Measurements from ENCODE around the gene ARF1. TPM values are rescaled to one million over a fixed set of nuclear protein-coding genes. Genes with fewer than 3 reads are reported as not detected.

The ARF1 gene
- total RNA-seq, 2 experiments from 2014 or later: 368 to 376 TPM

DNA sequence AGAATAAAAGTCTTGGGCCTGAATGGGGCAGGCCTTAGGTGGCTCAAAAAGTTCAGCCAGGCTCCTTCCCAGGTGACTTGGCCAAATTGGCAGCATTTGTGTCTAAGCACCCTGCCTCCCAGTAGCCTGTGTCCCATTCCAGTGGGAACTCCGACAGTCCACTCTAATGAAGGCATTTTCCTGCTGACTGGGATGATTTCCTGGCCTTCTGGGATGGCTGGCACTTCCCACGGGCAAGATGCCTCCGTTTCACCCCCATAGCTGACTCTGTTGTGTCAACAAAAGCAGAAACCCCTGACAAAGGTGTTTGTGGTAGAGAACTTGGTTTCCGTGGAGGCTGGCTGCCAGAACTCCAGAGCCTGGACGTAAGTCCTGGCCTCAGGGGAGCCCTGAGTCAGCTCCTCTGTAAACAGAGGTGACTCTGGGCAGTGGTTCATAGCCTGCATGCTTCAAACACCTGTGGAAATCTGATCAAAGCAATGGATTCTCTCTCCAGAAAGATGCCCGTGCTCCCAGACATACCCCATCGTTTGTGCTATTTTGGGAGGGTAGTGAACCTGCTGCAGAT is 39.1 kb upstream of the ARF1 start:
- Mint-ChIP-seq H3K4me1 (no peaks in the 10 kb centered on the region), H3K27me3 (peaks cover 12% of the 10 kb centered on the region), H3K27ac (no peak overlapping the region), H3K4me3 (no peak overlapping the region), H3K9me3 (peaks cover 7% of the 10 kb centered on the region), H3K36me3 (ENCODE audit: low read depth) (no peaks in the 10 kb centered on the region)
- POLR2A ChIA-PET: no interaction called here
- CTCF ChIA-PET: no interaction called here
- DNase-seq: no peak

DNA sequence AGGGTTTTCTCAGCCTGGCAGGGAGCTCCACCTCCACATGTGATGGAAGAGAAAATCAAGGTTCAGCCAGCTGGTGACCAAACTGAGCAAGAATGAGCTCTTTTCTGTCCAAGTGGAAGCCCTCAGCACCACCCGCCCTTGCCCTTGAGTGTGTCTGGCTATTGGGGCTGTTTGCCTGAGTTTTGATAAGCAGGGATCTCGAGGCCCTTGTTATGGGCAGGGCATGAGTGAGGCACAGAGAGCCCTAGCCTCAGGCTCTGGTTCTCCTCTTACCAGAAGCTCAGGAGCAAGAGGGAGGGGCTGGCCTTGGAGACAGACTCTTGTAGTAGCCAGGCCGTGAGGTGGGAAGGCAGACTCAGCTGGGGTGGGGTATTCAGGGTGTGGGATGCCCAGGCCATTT is 37.5 kb upstream of the ARF1 start:
- no peak overlapping the region for H3K27ac Mint-ChIP-seq
- POLR2A ChIA-PET: no interaction called here
- H3K9me3 Mint-ChIP-seq: peaks cover 7% of the 10 kb centered on the region
- no peaks in the 10 kb centered on the region for H3K36me3 Mint-ChIP-seq (ENCODE audit: low read depth)
- peaks cover 3% of the 10 kb centered on the region for H3K27me3 Mint-ChIP-seq
- H3K4me1 Mint-ChIP-seq: no peaks in the 10 kb centered on the region
- CTCF ChIA-PET: no interaction called here
- DNase-seq: no peak
- H3K4me3 Mint-ChIP-seq: no peak overlapping the region

DNA sequence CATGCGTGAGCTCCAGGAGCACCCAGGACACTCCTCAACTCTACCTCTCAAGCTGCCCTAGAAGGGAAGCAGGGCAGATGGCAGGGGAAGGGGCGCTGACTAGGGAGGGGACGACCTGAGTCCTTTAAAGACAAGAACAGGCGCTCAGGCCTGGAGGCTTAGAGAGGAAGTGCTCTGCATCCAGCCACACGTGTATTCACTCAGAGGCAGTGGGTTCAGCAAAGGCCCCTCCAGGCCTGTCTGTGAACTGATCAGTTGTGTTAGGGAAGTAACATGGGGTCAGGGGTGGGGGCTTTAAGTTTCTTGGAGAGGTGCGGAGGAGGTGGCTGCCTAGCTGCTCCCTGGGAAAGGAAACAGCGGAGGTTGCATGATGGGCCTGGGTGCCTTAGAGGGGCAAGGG is 37.1 kb upstream of the ARF1 start:
- CTCF ChIA-PET: no interaction called here

DNA sequence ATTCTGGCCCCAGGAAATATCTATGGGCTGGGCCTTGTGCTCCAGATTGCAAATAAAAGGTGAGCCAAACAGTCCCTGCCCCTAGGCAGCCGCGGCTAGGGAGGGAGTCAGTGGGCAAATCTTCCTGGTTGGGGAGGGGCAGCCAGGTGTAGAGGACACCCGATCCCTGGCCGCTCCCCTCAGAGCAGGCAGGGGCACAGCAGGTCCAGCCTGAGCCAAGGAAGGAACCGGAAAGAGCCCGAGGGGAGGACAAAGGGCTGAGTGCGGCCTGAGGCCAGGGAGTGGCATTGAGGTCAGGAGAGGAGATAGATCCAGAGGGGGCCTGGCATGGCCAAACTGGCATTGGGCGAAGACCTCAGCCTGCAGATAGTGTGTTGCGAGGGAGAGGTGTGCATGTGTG is 36.6 kb upstream of the ARF1 start:
- Mint-ChIP-seq H3K36me3 (ENCODE audit: low read depth) (no peaks in the 10 kb centered on the region), H3K4me3 (no peak overlapping the region), H3K27ac (no peak overlapping the region), H3K4me1 (no peaks in the 10 kb centered on the region), H3K27me3 (no peaks in the 10 kb centered on the region), H3K9me3 (peaks cover 7% of the 10 kb centered on the region)
- DNase-seq: no peak
- ChIA-PET CTCF (no interaction called here), POLR2A (no interaction called here)

More for the DNA sequence above, 37.1 kb upstream of the ARF1 start:
- no peak overlapping the region for H3K4me3 Mint-ChIP-seq
- POLR2A ChIA-PET: no interaction called here
- H3K9me3 Mint-ChIP-seq: peaks cover 7% of the 10 kb centered on the region
- H3K27ac Mint-ChIP-seq: no peak overlapping the region
- H3K36me3 Mint-ChIP-seq (ENCODE audit: low read depth): no peaks in the 10 kb centered on the region
- DNase-seq: no peak
- no peaks in the 10 kb centered on the region for H3K27me3 Mint-ChIP-seq
- no peaks in the 10 kb centered on the region for H3K4me1 Mint-ChIP-seq

DNA sequence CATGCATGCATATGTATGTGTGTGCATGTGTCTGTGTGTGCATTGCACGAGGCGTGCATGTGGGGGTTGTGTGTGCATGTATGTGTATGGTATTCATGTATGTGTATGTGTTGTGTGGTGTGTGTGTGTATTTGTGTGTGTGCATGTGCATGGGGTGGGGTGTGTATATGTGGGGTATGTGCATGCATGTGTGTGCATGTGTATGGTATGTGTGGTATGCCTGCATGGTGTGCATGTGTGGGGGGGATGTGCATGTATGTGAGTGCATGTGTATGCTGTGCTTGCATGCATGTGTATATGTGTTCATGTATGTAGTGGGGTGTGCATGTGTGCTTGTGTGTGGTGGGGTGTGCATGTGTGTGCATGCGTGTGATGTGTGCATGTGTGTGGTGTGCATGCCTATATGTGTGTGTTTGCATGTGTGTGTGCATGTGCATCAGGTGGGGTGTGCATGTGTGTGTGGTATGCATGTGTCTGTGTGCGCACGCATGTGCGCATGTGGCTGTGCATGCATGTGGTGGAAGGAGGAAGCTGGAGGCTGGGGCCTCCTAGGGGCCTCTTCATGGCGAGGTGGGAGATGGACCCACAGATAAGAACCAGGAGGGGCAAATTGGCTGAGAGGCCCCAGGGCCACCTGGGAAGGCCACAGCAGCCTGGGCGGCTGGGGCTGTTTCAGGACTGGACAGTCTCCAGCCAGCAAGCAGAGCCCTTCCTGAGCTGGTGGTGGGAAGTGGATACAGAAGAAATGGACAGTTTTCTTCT is 35.9 kb upstream of the ARF1 start:
- H3K4me3 Mint-ChIP-seq: no peak overlapping the region
- no peak for DNase-seq
- no peaks in the 10 kb centered on the region for H3K36me3 Mint-ChIP-seq (ENCODE audit: low read depth)
- H3K27me3 Mint-ChIP-seq: peaks cover 1% of the 10 kb centered on the region
- no peak overlapping the region for H3K27ac Mint-ChIP-seq
- H3K9me3 Mint-ChIP-seq: peaks cover 7% of the 10 kb centered on the region
- ChIA-PET POLR2A (no interaction called here), CTCF (no interaction called here)
- no peaks in the 10 kb centered on the region for H3K4me1 Mint-ChIP-seq

DNA sequence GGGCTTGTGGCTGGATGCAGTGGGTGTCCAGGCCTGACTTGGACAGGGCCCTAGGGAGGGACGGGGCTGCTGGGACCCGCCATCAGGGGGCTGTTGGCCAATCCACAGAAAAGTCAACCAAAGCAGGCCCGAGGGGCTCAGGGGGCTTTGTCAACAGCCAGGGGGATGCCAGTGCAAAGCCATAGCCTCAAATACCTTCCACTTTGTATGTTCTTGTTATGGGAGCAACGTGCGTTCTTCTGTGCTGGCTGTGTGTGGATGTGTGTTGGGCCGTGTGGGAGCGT is 35.4 kb upstream of the ARF1 start:
- DNase-seq: no peak
- ChIA-PET POLR2A (no interaction called here), CTCF (no interaction called here)
- no peaks in the 10 kb centered on the region for H3K4me1 Mint-ChIP-seq
- no peaks in the 10 kb centered on the region for H3K36me3 Mint-ChIP-seq (ENCODE audit: low read depth)
- H3K27ac Mint-ChIP-seq: no peak overlapping the region
- H3K4me3 Mint-ChIP-seq: no peak overlapping the region
- peaks cover 4% of the 10 kb centered on the region for H3K27me3 Mint-ChIP-seq
- H3K9me3 Mint-ChIP-seq: peaks cover 7% of the 10 kb centered on the region

DNA sequence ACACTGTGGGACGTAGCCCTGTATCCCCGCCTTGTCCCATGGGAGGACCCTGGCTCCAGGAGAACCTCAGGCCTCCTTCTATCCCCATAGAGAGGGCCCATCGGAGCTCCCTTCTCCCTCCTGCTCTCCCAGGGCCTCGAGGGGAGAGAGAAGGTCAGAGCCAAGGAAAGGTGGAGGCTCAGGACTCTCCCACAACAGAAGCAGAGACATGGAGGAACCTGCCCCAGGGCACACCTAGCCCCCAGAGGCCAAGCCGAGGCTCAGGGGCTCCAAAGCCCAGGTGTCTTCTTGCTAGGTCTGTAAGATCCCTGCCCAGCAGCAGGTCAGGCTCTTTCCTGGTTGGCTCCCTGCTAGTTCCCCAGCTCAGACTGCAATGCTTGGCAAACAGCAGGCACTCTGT is 34.4 kb upstream of the ARF1 start:
- Mint-ChIP-seq H3K4me1 (no peaks in the 10 kb centered on the region), H3K4me3 (no peak overlapping the region)

DNA sequence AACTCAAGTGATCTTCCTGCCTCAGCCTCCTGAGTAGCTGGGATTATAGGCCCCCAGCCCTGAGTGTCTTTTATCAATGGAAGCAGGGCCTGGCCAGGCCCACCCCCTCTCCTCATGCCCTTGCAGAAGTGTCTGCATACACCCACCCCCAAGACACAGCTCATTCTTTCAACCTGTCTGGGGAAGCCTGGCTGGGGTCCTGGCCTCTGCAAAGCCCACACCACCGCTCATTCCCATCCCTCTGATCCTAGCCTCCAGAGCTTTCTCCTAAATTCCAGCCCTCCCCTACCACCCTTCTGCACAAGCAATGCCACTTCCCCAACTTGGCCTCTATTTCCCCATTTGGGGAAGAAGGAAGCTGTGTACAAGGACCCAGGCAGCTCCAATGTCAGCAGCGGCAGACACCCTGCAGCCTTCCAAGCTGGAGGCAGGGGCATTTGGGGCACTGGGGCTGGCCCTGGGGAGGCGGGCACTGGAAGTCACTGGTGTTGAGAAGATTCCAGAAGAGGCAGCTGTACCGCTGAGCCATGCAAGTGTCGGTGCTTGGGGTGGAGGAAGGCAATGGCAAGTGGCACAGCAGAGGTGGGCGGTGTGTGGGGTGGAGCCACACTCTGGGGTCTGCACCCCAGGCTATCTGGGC is 33.7 kb upstream of the ARF1 start:
- H3K9me3 Mint-ChIP-seq: peaks cover 7% of the 10 kb centered on the region
- no peak for DNase-seq
- no peak overlapping the region for H3K27ac Mint-ChIP-seq
- CTCF ChIA-PET: no interaction called here
- H3K4me3 Mint-ChIP-seq: no peak overlapping the region
- H3K36me3 Mint-ChIP-seq (ENCODE audit: low read depth): no peaks in the 10 kb centered on the region
- POLR2A ChIA-PET: no interaction called here
- peaks cover 11% of the 10 kb centered on the region for H3K27me3 Mint-ChIP-seq
- no peaks in the 10 kb centered on the region for H3K4me1 Mint-ChIP-seq

More for the DNA sequence above, 34.4 kb upstream of the ARF1 start:
- POLR2A ChIA-PET: no interaction called here
- DNase-seq: no peak
- Mint-ChIP-seq H3K27ac (no peak overlapping the region), H3K36me3 (ENCODE audit: low read depth) (no peaks in the 10 kb centered on the region), H3K9me3 (peaks cover 7% of the 10 kb centered on the region), H3K27me3 (peaks cover 7% of the 10 kb centered on the region)
- CTCF ChIA-PET: no interaction called here

DNA sequence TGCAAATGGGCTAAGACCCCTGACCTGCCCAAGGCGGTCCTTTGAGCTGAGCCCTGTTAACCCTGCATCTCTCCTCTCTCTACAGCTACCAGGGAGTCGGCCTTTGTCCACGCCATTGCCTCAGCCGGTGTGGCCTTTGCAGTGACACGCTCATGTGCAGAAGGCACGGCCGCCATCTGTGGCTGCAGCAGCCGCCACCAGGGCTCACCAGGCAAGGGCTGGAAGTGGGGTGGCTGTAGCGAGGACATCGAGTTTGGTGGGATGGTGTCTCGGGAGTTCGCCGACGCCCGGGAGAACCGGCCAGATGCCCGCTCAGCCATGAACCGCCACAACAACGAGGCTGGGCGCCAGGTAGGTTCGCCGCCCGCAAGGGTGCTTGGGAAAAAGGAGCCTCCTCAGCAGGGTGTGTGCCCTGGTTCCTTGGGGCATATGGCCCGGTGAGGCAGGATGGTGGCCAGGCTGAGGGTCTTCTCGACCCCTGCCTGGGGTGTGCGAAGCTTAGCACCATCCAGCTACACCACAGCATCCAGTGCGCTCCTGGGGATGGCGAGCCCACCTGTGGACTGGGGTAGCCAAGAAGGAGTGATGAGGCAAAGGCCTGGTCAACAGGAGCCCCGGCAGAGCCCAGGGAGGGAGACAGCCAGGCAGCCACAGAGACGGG is 31.8 kb upstream of the ARF1 start:
- H3K4me1 Mint-ChIP-seq: no peaks in the 10 kb centered on the region

DNA sequence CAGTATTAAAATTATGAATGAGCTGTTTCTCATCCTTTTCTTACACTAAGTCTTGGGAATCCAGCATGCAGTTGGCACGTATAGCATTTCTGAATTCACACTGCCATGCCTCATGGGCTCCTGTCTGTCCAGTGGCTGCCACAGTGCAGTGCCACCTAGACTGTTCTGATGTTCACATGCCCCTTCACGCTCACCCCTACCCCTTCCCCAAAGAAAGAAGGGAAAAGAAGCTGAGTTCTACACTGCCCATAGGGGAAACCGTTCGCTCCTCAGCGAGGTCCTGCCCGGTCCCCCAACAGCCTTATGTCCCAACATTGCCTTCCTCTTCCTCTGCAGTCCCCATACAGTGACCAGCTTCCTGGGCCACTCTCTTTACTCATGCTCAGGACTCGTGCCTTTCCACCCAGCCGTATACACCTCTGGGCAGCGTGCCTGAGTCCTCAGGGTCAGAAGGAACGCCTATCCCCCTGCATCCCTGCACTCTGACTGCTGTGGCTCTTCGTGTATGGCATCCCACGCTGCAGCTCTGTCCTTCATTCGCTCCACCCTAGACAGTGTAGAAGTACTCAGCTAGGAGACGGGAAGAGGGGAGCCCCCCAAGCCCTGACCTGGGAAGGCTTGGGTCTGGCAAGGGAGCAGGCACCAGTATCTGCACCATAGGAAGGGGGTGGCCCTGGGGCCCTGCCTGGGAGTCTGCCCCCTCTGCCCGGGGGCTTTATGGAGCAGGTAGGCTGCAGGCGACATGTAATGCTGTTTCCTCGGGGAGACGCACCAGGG is 24.1 kb upstream of the ARF1 start:
- H3K27me3 Mint-ChIP-seq: peaks cover 52% of the 10 kb centered on the region
- H3K36me3 Mint-ChIP-seq (ENCODE audit: low read depth): no peaks in the 10 kb centered on the region
- no peak overlapping the region for H3K4me3 Mint-ChIP-seq
- no peak overlapping the region for H3K27ac Mint-ChIP-seq
- POLR2A ChIA-PET: interaction anchor here (2.0 kb wide), 1 partner anchor 24 kb away, joined by 6 read pairs; the partner anchor contains the start of gene ARF1
- no peak for DNase-seq
- peaks cover 9% of the 10 kb centered on the region for H3K4me1 Mint-ChIP-seq
- CTCF ChIA-PET: no interaction called here
- H3K9me3 Mint-ChIP-seq: no peaks in the 10 kb centered on the region

More for the DNA sequence above, 31.8 kb upstream of the ARF1 start:
- POLR2A ChIA-PET: no interaction called here
- no peaks in the 10 kb centered on the region for H3K36me3 Mint-ChIP-seq (ENCODE audit: low read depth)
- no peak overlapping the region for H3K4me3 Mint-ChIP-seq
- peaks cover 15% of the 10 kb centered on the region for H3K27me3 Mint-ChIP-seq
- CTCF ChIA-PET: no interaction called here
- H3K9me3 Mint-ChIP-seq: peaks cover 7% of the 10 kb centered on the region
- H3K27ac Mint-ChIP-seq: no peak overlapping the region
- no peak for DNase-seq

DNA sequence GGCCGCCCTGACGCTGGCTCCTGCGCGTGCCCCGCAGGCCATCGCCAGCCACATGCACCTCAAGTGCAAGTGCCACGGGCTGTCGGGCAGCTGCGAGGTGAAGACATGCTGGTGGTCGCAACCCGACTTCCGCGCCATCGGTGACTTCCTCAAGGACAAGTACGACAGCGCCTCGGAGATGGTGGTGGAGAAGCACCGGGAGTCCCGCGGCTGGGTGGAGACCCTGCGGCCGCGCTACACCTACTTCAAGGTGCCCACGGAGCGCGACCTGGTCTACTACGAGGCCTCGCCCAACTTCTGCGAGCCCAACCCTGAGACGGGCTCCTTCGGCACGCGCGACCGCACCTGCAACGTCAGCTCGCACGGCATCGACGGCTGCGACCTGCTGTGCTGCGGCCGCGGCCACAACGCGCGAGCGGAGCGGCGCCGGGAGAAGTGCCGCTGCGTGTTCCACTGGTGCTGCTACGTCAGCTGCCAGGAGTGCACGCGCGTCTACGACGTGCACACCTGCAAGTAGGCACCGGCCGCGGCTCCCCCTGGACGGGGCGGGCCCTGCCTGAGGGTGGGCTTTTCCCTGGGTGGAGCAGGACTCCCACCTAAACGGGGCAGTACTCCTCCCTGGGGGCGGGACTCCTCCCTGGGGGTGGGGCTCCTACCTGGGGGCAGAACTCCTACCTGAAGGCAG is 23.4 kb upstream of the ARF1 start:
- Mint-ChIP-seq H3K9me3 (no peaks in the 10 kb centered on the region), H3K4me3 (peak overlapping the region; percentile 50), H3K27me3 (peaks cover 49% of the 10 kb centered on the region), H3K27ac (no peak overlapping the region), H3K36me3 (ENCODE audit: low read depth) (no peaks in the 10 kb centered on the region), H3K4me1 (peaks cover 9% of the 10 kb centered on the region)
- CTCF ChIA-PET: no interaction called here
- POLR2A ChIA-PET: no interaction called here
- peak; percentile 50 for DNase-seq

DNA sequence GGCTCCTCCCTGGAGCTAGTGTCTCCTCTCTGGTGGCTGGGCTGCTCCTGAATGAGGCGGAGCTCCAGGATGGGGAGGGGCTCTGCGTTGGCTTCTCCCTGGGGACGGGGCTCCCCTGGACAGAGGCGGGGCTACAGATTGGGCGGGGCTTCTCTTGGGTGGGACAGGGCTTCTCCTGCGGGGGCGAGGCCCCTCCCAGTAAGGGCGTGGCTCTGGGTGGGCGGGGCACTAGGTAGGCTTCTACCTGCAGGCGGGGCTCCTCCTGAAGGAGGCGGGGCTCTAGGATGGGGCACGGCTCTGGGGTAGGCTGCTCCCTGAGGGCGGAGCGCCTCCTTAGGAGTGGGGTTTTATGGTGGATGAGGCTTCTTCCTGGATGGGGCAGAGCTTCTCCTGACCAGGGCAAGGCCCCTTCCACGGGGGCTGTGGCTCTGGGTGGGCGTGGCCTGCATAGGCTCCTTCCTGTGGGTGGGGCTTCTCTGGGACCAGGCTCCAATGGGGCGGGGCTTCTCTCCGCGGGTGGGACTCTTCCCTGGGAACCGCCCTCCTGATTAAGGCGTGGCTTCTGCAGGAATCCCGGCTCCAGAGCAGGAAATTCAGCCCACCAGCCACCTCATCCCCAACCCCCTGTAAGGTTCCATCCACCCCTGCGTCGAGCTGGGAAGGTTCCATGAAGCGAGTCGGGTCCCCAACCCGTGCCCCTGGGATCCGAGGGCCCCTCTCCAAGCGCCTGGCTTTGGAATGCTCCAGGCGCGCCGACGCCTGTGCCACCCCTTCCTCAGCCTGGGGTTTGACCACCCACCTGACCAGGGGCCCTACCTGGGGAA is 22.7 kb upstream of the ARF1 start:
- peak; percentile 71 for DNase-seq
- ChIA-PET CTCF (no interaction called here), POLR2A (interaction anchor here (1.8 kb wide), 1 partner anchor 22 kb away, joined by 7 read pairs; the partner anchor contains the start of gene ARF1)
- Mint-ChIP-seq H3K9me3 (no peaks in the 10 kb centered on the region), H3K36me3 (ENCODE audit: low read depth) (no peaks in the 10 kb centered on the region), H3K4me1 (peaks cover 9% of the 10 kb centered on the region), H3K27ac (no peak overlapping the region), H3K4me3 (peak overlapping the region; percentile 50), H3K27me3 (peaks cover 49% of the 10 kb centered on the region)
